Thyroid gland (tissue), 4 donors: ENCODE results near the gene PTPRZ1.

Experiments
- CTCF ChIP-seq, 6 experiments: fragments of 200-600 bp in 3 of 6; fragments of 450-650 bp in 3 of 6; sonication (generic) in 3 of 6; IDR thresholded peaks; one replicate each; pipeline ENCODE4 v1.5.1; 2016 to 2019; ENCODE audit warnings: antibody characterized with exemption in 6 of 6, mild to moderate bottlenecking in 2 of 6, inconsistent platforms in 1 of 6, moderate library complexity in 1 of 6
- POLR2A ChIP-seq, 2 donors: fragments of 450-650 bp; IDR thresholded peaks; one replicate each; pipeline ENCODE4 v1.6.1; 2017; ENCODE audit warnings: antibody characterized with exemption in 2 of 2, mild to moderate bottlenecking in 2 of 2, moderate library complexity in 1 of 2

DNA sequence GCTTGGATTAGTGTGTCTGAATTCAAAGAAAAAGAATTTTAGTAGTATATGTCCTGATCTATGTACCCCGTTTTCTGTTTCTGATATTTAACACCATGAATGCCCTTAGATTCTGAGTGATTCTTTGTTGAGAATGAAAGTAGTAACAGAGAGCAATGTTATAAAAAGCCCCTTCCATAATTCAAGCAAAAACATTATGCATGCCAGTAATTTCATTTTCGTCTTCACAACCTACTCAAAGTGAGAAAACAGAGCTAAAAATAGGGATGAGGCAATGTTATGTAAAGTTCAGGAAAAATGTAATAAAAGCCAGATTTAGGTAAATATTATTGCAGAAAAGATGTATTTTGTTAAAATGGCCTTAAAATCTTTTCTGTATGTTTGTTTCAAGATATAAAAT, 28.1 kb downstream of the PTPRZ1 start:
- TF ChIP-seq CTCF (IDR thresholded peaks at IDR 0.05) (no peak), POLR2A (IDR thresholded peaks at IDR 0.05) (no peak)
